B cell (primary cell): Measurements from ENCODE around the gene ISOC2. TPM values are rescaled to one million over a fixed set of nuclear protein-coding genes. Genes with fewer than 3 reads are reported as not detected.
"Not testable (repeated sequence)": the region's sequence is repeated elsewhere in the genome, so short reads cannot be mapped to it uniquely, and the experiment has no call there.

Experiments used
- ATAC-seq: fragments of 200-7000 bp; cut with Tn5 transposase; one replicate; pipeline ENCODE4 v1.10.0; 2021; ENCODE audit warnings: low read depth, mild to moderate bottlenecking, moderate number of reproducible peaks, moderate library complexity
- CTCF ChIA-PET: fragments of 350-600 bp; sonication (Branson Sonifier 250); formaldehyde crosslinking; loops from one replicate; lab custom pipeline; 2021; ENCODE audit warnings: antibody characterized with exemption, inconsistent platforms; lab: Charles Lee
- POLR2A ChIA-PET: fragments of 350-600 bp; sonication (Branson Sonifier 250); formaldehyde crosslinking; loops from one replicate; lab custom pipeline; 2021; ENCODE audit warnings: antibody characterized with exemption; lab: Charles Lee
- DNase-seq: peaks from one replicate; pipeline ENCODE4 v3.0.0; 2013
- H2AFZ ChIP-seq: 2 replicates; pipeline ENCODE4 v1.6.1; 2012; ENCODE audit warnings: mild to moderate bottlenecking, low read depth, low read length; ENCODE audit not compliant: insufficient read depth, poor library complexity, severe bottlenecking
- H3K27ac ChIP-seq, 2 donors: 1 replicate in 1 of 2; 2 replicates in 1 of 2; pipeline ENCODE4 v1.5.1; 2012 to 2013; ENCODE audit warnings: low read length in 2 of 2, mild to moderate bottlenecking in 2 of 2, moderate library complexity in 1 of 2
- H3K27me3 ChIP-seq, 4 experiments: fragments of 200-600 bp in 1 of 4; sonication (generic) in 1 of 4; replicated peaks in 1 of 4; 1 replicate in 2 of 4; 2 replicates in 2 of 4; pipeline versions ENCODE4 v1.6.1 to v1.7.0; 2013 to 2016; ENCODE audit warnings: low read length in 3 of 4, mild to moderate bottlenecking in 2 of 4, mixed read lengths in 1 of 4, moderate library complexity in 1 of 4; ENCODE audit not compliant: insufficient read depth in 4 of 4, control insufficient read depth in 3 of 4; ENCODE audit errors: control extremely low read depth in 1 of 4
- H3K36me3 ChIP-seq, 2 experiments: replicated peaks in 1 of 2; 1 replicate in 1 of 2; 2 replicates in 1 of 2; pipeline versions ENCODE4 v1.6.1 to v1.7.1; 2013; ENCODE audit warnings: low read length in 1 of 2; ENCODE audit not compliant: insufficient read depth in 2 of 2, control insufficient read depth in 1 of 2; ENCODE audit errors: control extremely low read depth in 1 of 2, extremely low read depth in 1 of 2
- H3K4me1 ChIP-seq, 2 donors: fragments of 200-600 bp in 1 of 2; sonication (generic) in 1 of 2; 1 replicate in 1 of 2; 2 replicates in 1 of 2; pipeline versions ENCODE4 v1.5.1 to v1.6.1; 2013 to 2017; ENCODE audit warnings: low read length in 2 of 2; ENCODE audit not compliant: control insufficient read depth in 2 of 2, insufficient read depth in 2 of 2
- H3K4me2 ChIP-seq: replicated peaks from 2 replicates; pipeline ENCODE3; 2012; ENCODE audit warnings: mild to moderate bottlenecking, low read depth, low read length; ENCODE audit not compliant: poor library complexity, severe bottlenecking
- H3K4me3 ChIP-seq, 5 experiments: fragments of 200-600 bp in 1 of 5; sonication (generic) in 1 of 5; 1 replicate in 3 of 5; 2 replicates in 2 of 5; pipeline versions ENCODE4 v1.5.1 to v1.7.0; 2011 to 2016; ENCODE audit warnings: low read length in 4 of 5, mild to moderate bottlenecking in 4 of 5, low read depth in 2 of 5, control low read depth in 1 of 5, moderate library complexity in 1 of 5; ENCODE audit not compliant: insufficient read depth in 1 of 5; ENCODE audit errors: control extremely low read depth in 1 of 5, extremely low read depth in 1 of 5
- H3K79me2 ChIP-seq: fragments of 200-600 bp; sonication (generic); one replicate; pipeline ENCODE4 v1.6.0; 2016; ENCODE audit warnings: low read length; ENCODE audit not compliant: control insufficient read depth, insufficient read depth
- H3K9ac ChIP-seq: fragments of 200-600 bp; sonication (generic); 2 replicates; pipeline ENCODE4 v1.6.1; 2017; ENCODE audit warnings: mild to moderate bottlenecking, low read length, moderate library complexity
- H3K9me3 ChIP-seq, 3 donors: one replicate each; pipeline versions ENCODE4 v1.6.1 to v1.7.1; 2013; ENCODE audit warnings: low read length in 2 of 3; ENCODE audit not compliant: control insufficient read depth in 2 of 3, insufficient read depth in 1 of 3; ENCODE audit errors: control extremely low read depth in 1 of 3
- H4K20me1 ChIP-seq: 2 replicates; pipeline ENCODE4 v1.6.0; 2012; ENCODE audit warnings: mild to moderate bottlenecking, low read length; ENCODE audit not compliant: insufficient read depth, control insufficient read depth, poor library complexity, severe bottlenecking
- H3K27ac Mint-ChIP-seq: one replicate; pipeline ENCODE4 v1.8.0; 2021; ENCODE audit warnings: mixed read lengths
- H3K27me3 Mint-ChIP-seq: one replicate; pipeline ENCODE4 v1.8.0; 2021; ENCODE audit warnings: mixed read lengths
- H3K4me1 Mint-ChIP-seq: one replicate; pipeline ENCODE4 v1.8.0; 2021; ENCODE audit warnings: mixed read lengths
- H3K4me3 Mint-ChIP-seq: one replicate; pipeline ENCODE4 v1.8.0; 2021; ENCODE audit warnings: mixed read lengths
- H3K9me3 Mint-ChIP-seq: one replicate; pipeline ENCODE4 v1.8.0; 2022; ENCODE audit warnings: mixed read lengths; ENCODE audit not compliant: insufficient read depth
- CTCF ChIP-seq: fragments of 200-600 bp; IDR thresholded peaks from one replicate; pipeline ENCODE4 v1.8.0; 2022; ENCODE audit warnings: antibody characterized with exemption, mild to moderate bottlenecking
- EZH2 ChIP-seq: IDR thresholded peaks from 2 replicates; pipeline ENCODE4 v1.6.1; 2012; ENCODE audit warnings: borderline replicate concordance, low read depth, mild to moderate bottlenecking, moderate library complexity, low read length; ENCODE audit not compliant: insufficient read depth, poor library complexity, severe bottlenecking
- WGBS: methylation state at CpG from one replicate; pipeline ENCODE4 v1.1.5; 2013; ENCODE audit warnings: missing lambda C conversion rate; ENCODE audit not compliant: insufficient coverage; 5-methylcytosine and 5-hydroxymethylcytosine counted together
- intact Hi-C: fragments of 100-400 bp; cut with micrococcal nuclease; formaldehyde crosslinking; loops from one replicate; pipeline ENCODE4 v1.10.0; 2022
- polyA plus RNA-seq: library from polyadenylated mRNA; depleted of rRNA; stranded (reverse); fragments of >200 nt; gene quantifications from 2 replicates; pipeline ENCODE4 v1.2.3, GENCODE V29; 2012
- total RNA-seq, 2 donors: library from RNA; stranded (reverse); fragments of 120-200 nt in 1 of 2; gene quantifications; 1 replicate in 1 of 2; 2 replicates in 1 of 2; pipeline versions ENCODE4 v1.2.3 to v1.2.4, GENCODE V29; 2013 to 2022

The ISOC2 gene
- total and polyA plus RNA-seq, 2 donors (not counting 1 experiment from before 2014, with no cell fraction given) = 10.0 to 27.6 TPM

GRCh38 chr19:55407800-55408532 is 53.5 kb downstream of the ISOC2 start:
- Histone ChIP-seq H3K9ac (peak overlapping the region; percentile 79), H3K79me2 (peaks cover 25% of the 10 kb centered on the region), H3K9me3 (peaks cover 0 to 20% (median 3%) of the 10 kb centered on the region in 3 donors), H3K27me3 (no peaks in the 10 kb centered on the region), H2AFZ (peak overlapping the region; percentile 85), H3K36me3 (peaks cover 0 to 29% of the 10 kb centered on the region in 2 experiments), H4K20me1 (peaks cover 5% of the 10 kb centered on the region), H3K27ac (peak overlapping the region; percentile 99 to 100), H3K4me2 (peak overlapping the region; percentile 90), H3K4me1 (peaks cover 11 to 25% of the 10 kb centered on the region in 2 donors), H3K4me3 (peak overlapping the region; percentile 55 to 89 (median 77))
- Mint-ChIP-seq H3K4me3 (peak overlapping the region; percentile 98), H3K27ac (peak overlapping the region; percentile 99), H3K9me3 (peaks cover 6% of the 10 kb centered on the region), H3K27me3 (no peaks in the 10 kb centered on the region), H3K4me1 (peaks cover 32% of the 10 kb centered on the region)
- ChIA-PET POLR2A (interaction anchor here (0.6 to 2.3 kb wide), 15 partner anchors 15 to 290 kb away, joined by 3 to 21 read pairs (median 7); partner anchors contain the start of genes ISOC2, KMT5C, PPP1R12C and PPP6R1), CTCF (interaction anchor here (0.6 to 1.9 kb wide), 6 partner anchors 8 to 267 kb away, joined by 3 to 6 read pairs (median 4); partner anchors contain the start of gene TMEM238)
- TF ChIP-seq EZH2 (no peak), CTCF (no peak)
- under 1% methylated on average over 69 of the region's 72 CpGs for WGBS
- ATAC-seq = peak; percentile 83
- DNase-seq = peak; percentile 100
- intact Hi-C loops = loop anchor here (1.0 to 5.0 kb wide), 9 partner anchors 23 to 234 kb away; partner anchors contain the start of genes C19orf85, FIZ1, HSPBP1 and ISOC2

GRCh38 chr19:55407550-55407799 is 54.0 kb downstream of the ISOC2 start, which contains the start of gene UBE2S:
Gene UBE2S, minus strand, starts transcription at chr19:55407788. Its CDS starts 199 bp downstream, at chr19:55407589.
- ChIA-PET CTCF (interaction anchor here (1.0 kb wide), 1 partner anchor 9 kb away, joined by 3 read pairs; no protein-coding TSS in a partner anchor), POLR2A (interaction anchor here (0.6 to 2.3 kb wide), 13 partner anchors 14 to 290 kb away, joined by 3 to 21 read pairs (median 8); partner anchors contain the start of genes KMT5C, PPP1R12C, PPP6R1 and TMEM238)
- Histone ChIP-seq H3K4me3 (peak within 1 kb of the TSS; percentile 55 to 89 (median 77)), H3K27ac (peak within 1 kb of the TSS; percentile 99 to 100), H3K36me3 (peaks cover 0 to 34% of the 10 kb centered on the region in 2 experiments), H3K4me2 (peak within 1 kb of the TSS; percentile 90), H2AFZ (peak within 1 kb of the TSS; percentile 85), H3K9me3 (peaks cover 0 to 20% (median 3%) of the 10 kb centered on the region in 3 donors), H3K79me2 (peaks cover 25% of the 10 kb centered on the region), H3K4me1 (peaks cover 11 to 25% of the 10 kb centered on the region in 2 donors), H3K9ac (peak within 1 kb of the TSS; percentile 79)
- H4K20me1 ChIP-seq, H3K9me3 Mint-ChIP-seq, ATAC-seq, H3K27me3 ChIP-seq, DNase-seq, H3K27me3 Mint-ChIP-seq: not testable (repeated sequence)
- Mint-ChIP-seq H3K27ac (peak within 1 kb of the TSS; percentile 99), H3K4me1 (peaks cover 32% of the 10 kb centered on the region), H3K4me3 (peak within 1 kb of the TSS; percentile 98)
- 2% methylated on average over 36 of the region's 36 CpGs for WGBS
- intact Hi-C loops = loop anchor here (5.0 kb wide), 4 partner anchors 55 to 235 kb away; partner anchors contain the start of genes C19orf85, FIZ1, ISOC2 and ZNF580
